Right lobe of liver (tissue), 4 donors: ENCODE results near the gene ANKFN1.

ENCODE experiments used
- CTCF ChIP-seq, 4 donors: fragments of 200-600 bp in 3 of 4; fragments of 450-650 bp in 1 of 4; IDR thresholded peaks; one replicate each; pipeline versions ENCODE4 v1.5.1 to v1.8.0; 2016 to 2022; ENCODE audit warnings: antibody characterized with exemption in 4 of 4, mild to moderate bottlenecking in 2 of 4
- POLR2A ChIP-seq: fragments of 450-650 bp; IDR thresholded peaks from one replicate; pipeline ENCODE4 v1.6.1; 2017; ENCODE audit warnings: antibody characterized with exemption, mild to moderate bottlenecking
- donor health status: DM: no; HTN: no; CAD: no.
- donor health status: DM: no; HTN: no; CAD: no.
- donor health status: DM: no; HTN: yes; CAD: no.

GRCh38 chr17:56309897-56310296 lies 156.6 kb downstream of the ANKFN1 start:
- TF ChIP-seq CTCF (IDR thresholded peaks at IDR 0.05) (no peak), POLR2A (no peak)
